Testis (tissue), 2 donors: ENCODE data around the gene ADD3.

Experiments used
- POLR2A ChIP-seq: fragments of 450-650 bp; IDR thresholded peaks from one replicate; pipeline ENCODE4 v1.6.1; 2017; ENCODE audit warnings: antibody characterized with exemption, mild to moderate bottlenecking, moderate library complexity
- TF ChIP-seq, protein P1 (sequence below), 3 experiments: fragments of 450-650 bp in 2 of 3; fragments of 200-600 bp in 1 of 3; sonication (generic) in 1 of 3; IDR thresholded peaks; one replicate each; pipeline ENCODE4 v1.5.1; 2016 to 2019; ENCODE audit warnings: antibody characterized with exemption in 3 of 3, mild to moderate bottlenecking in 2 of 3, moderate library complexity in 1 of 3

DNA sequence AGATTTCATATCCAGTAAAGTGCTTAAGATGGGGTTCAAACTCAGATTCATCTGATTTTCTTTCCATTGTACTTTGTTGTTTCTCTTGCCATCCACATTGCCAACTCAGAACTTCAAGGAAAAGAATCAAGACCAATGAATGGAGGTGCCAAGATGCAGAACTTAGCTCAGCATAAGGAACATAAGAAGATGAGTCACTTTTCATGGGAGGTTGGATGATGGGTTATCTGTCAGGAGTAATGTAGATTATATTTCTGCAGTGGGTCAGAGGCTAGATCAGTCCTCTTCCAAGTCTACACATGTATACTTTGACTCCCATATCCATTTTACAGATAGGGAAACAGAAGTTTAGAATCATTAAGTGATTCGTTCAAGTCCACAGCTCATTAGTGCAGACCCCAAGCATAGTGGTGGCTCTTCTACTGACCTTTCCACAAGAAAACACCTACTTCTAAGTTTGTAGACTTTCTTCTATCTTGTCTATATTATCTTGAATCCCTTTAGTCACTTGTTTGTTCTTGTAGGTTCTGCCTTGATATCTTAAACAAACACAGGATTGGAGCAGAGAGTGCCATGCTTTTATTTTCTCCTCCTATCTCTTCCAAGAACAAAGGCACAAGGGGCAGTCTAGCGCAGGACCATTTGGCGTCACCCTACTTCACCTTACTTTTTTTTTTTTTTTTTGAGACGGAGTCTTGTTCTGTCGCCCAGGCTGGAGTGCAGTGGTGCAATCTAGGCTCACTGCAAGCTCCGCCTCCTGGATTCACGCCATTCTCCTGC is 14.0 kb upstream of the ADD3 start:
- no peak for TF ChIP-seq POLR2A
- TF ChIP-seq, protein P1, sequence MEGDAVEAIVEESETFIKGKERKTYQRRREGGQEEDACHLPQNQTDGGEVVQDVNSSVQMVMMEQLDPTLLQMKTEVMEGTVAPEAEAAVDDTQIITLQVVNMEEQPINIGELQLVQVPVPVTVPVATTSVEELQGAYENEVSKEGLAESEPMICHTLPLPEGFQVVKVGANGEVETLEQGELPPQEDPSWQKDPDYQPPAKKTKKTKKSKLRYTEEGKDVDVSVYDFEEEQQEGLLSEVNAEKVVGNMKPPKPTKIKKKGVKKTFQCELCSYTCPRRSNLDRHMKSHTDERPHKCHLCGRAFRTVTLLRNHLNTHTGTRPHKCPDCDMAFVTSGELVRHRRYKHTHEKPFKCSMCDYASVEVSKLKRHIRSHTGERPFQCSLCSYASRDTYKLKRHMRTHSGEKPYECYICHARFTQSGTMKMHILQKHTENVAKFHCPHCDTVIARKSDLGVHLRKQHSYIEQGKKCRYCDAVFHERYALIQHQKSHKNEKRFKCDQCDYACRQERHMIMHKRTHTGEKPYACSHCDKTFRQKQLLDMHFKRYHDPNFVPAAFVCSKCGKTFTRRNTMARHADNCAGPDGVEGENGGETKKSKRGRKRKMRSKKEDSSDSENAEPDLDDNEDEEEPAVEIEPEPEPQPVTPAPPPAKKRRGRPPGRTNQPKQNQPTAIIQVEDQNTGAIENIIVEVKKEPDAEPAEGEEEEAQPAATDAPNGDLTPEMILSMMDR (IDR thresholded peaks at IDR 0.05) = no peak
